SK-N-SH (cell line): ENCODE data around the gene RTP4. TPM values are rescaled to one million over a fixed set of nuclear protein-coding genes. Genes with fewer than 3 reads are reported as not detected.

Experiments used
- CTCF ChIA-PET: fragments of 300-600, 350-600 bp; formaldehyde crosslinking; extraction: SDS; loops from one replicate; lab custom pipeline; 2021; lab: Yijun Ruan, JAX
- POLR2A ChIA-PET: fragments of 350-600 bp; sonication (Branson Sonifier 250); formaldehyde crosslinking; extraction: SDS; loops from one replicate; lab custom pipeline; 2020; ENCODE audit warnings: antibody characterized with exemption, inconsistent platforms; lab: Yijun Ruan, JAX
- DNase-seq: peaks from one replicate; pipeline ENCODE4 v3.0.0; 2012
- H2AFZ ChIP-seq: fragments of 200-600 bp; sonication (generic); 2 replicates; pipeline ENCODE4 v1.8.1; 2016; ENCODE audit warnings: antibody characterized with exemption, mild to moderate bottlenecking, low read depth
- H3F3A ChIP-seq: fragments of 200-600 bp; sonication (generic); replicated peaks from 2 replicates; pipeline ENCODE3; 2016; ENCODE audit warnings: antibody characterized with exemption, mild to moderate bottlenecking; ENCODE audit not compliant: insufficient read depth
- H3K27ac ChIP-seq, 2 experiments: fragments of 200-500 bp in 1 of 2; fragments of 200-600 bp in 1 of 2; sonication (Bioruptor generic) in 1 of 2; sonication (generic), shearing (Covaris generic) in 1 of 2; 2 replicates each; pipeline versions ENCODE4 v1.5.1 to v1.6.1; 2014 to 2016; ENCODE audit warnings: low read depth in 2 of 2, inconsistent platforms in 1 of 2, low read length in 1 of 2, mild to moderate bottlenecking in 1 of 2, mixed read lengths in 1 of 2
- H3K27me3 ChIP-seq: fragments of 200-600 bp; sonication (generic), shearing (Covaris generic); 2 replicates; pipeline ENCODE4 v1.6.1; 2016; ENCODE audit warnings: mixed run types; ENCODE audit not compliant: insufficient read depth
- H3K36me3 ChIP-seq, 2 experiments: fragments of 200-500 bp in 1 of 2; fragments of 200-600 bp in 1 of 2; sonication (Bioruptor generic) in 1 of 2; sonication (generic) in 1 of 2; replicated peaks in 1 of 2; 2 replicates each; pipeline versions ENCODE3 to v1.5.1; 2014 to 2016; ENCODE audit warnings: low read length in 1 of 2, mild to moderate bottlenecking in 1 of 2; ENCODE audit not compliant: insufficient read depth in 2 of 2, control insufficient read depth in 1 of 2
- H3K4me1 ChIP-seq, 2 experiments: fragments of 200-500 bp in 1 of 2; fragments of 200-600 bp in 1 of 2; sonication (Bioruptor generic) in 1 of 2; sonication (generic), shearing (Covaris generic) in 1 of 2; 2 replicates each; pipeline versions ENCODE4 v1.5.1 to v1.6.1; 2014 to 2016; ENCODE audit warnings: low read depth in 1 of 2, low read length in 1 of 2, mixed run types in 1 of 2; ENCODE audit not compliant: insufficient read depth in 2 of 2, control insufficient read depth in 1 of 2
- H3K4me2 ChIP-seq: fragments of 200-600 bp; sonication (generic), shearing (Covaris generic); 2 replicates; pipeline ENCODE4 v1.6.1; 2017; ENCODE audit warnings: mixed run types
- H3K4me3 ChIP-seq, 2 experiments: fragments of 200-500 bp in 1 of 2; fragments of 200-600 bp in 1 of 2; sonication (Bioruptor generic) in 1 of 2; sonication (generic), shearing (Covaris generic) in 1 of 2; 2 replicates each; pipeline versions ENCODE4 v1.5.1 to v1.8.1; 2014 to 2016; ENCODE audit warnings: low read depth in 2 of 2, inconsistent platforms in 1 of 2, low read length in 1 of 2, mild to moderate bottlenecking in 1 of 2, mixed read lengths in 1 of 2, moderate library complexity in 1 of 2
- H3K79me2 ChIP-seq: fragments of 200-600 bp; sonication (generic); 2 replicates; pipeline ENCODE4 v1.8.1; 2017; ENCODE audit warnings: mild to moderate bottlenecking; ENCODE audit not compliant: insufficient read depth
- H3K9ac ChIP-seq: fragments of 200-600 bp; sonication (generic); 2 replicates; pipeline ENCODE4 v1.6.1; 2017; ENCODE audit warnings: mixed run types
- H3K9me2 ChIP-seq: fragments of 200-600 bp; sonication (generic); 2 replicates; pipeline ENCODE4 v1.6.1; 2017; ENCODE audit warnings: mixed run types
- H3K9me3 ChIP-seq: fragments of 200-600 bp; sonication (generic); 2 replicates; pipeline ENCODE4 v1.6.1; 2017; ENCODE audit warnings: mixed run types, mild to moderate bottlenecking, moderate library complexity
- H4K20me1 ChIP-seq: fragments of 200-600 bp; sonication (generic); 2 replicates; pipeline ENCODE4 v1.6.1; 2017; ENCODE audit warnings: mild to moderate bottlenecking, mixed run types; ENCODE audit not compliant: insufficient read depth
- CTCF ChIP-seq: fragments of 200-600 bp; sonication (generic); IDR thresholded peaks from 2 replicates; pipeline ENCODE4 v1.6.1; 2017; ENCODE audit warnings: antibody characterized with exemption, mild to moderate bottlenecking, moderate library complexity
- EZH2phosphoT487 ChIP-seq: fragments of 200-600 bp; sonication (generic); IDR thresholded peaks from 2 replicates; pipeline ENCODE4 v1.6.1; 2017; ENCODE audit warnings: low read depth, mixed run types, mild to moderate bottlenecking, antibody characterized with exemption, moderate library complexity, borderline replicate concordance
- MEF2A ChIP-seq: IDR thresholded peaks from 2 replicates; pipeline ENCODE4 v1.4.0; 2012; ENCODE audit warnings: low read depth, borderline replicate concordance
- REST ChIP-seq: IDR thresholded peaks from 2 replicates; pipeline ENCODE4 v1.6.1; 2012; ENCODE audit warnings: mild to moderate bottlenecking, low read depth, low read length, moderate library complexity
- TAF1 ChIP-seq: IDR thresholded peaks from 2 replicates; pipeline ENCODE4 v1.6.1; 2012; ENCODE audit warnings: low read depth, mild to moderate bottlenecking, low read length, moderate library complexity, borderline replicate concordance
- TEAD4 ChIP-seq: IDR thresholded peaks from 2 replicates; pipeline ENCODE4 v1.4.0; 2012; ENCODE audit warnings: mild to moderate bottlenecking, borderline replicate concordance; ENCODE audit not compliant: insufficient read depth
- USF2 ChIP-seq: fragments of 150-350 bp; IDR thresholded peaks from 2 replicates; pipeline ENCODE4 v1.6.1; 2017; ENCODE audit warnings: antibody characterized with exemption, low read length, low read depth, borderline replicate concordance
- ZBTB33 ChIP-seq: IDR thresholded peaks from 2 replicates; pipeline ENCODE4 v1.4.0; 2012; ENCODE audit warnings: low read depth, borderline replicate concordance
- WGBS: methylation state at CpG from one replicate; pipeline ENCODE4 v1.1.6; 2017; ENCODE audit warnings: low lambda C conversion rate; 5-methylcytosine and 5-hydroxymethylcytosine counted together
- polyA plus RNA-seq, 3 experiments: library from polyadenylated mRNA; depleted of rRNA; stranded (reverse); fragments of >200 nt; gene quantifications; 2 replicates each; pipeline ENCODE4 v1.2.3, GENCODE V29; 2012

The RTP4 gene
- polyA plus RNA-seq, 1 of the 3 experiments (the other 2 are of a cell fraction): 0.16 TPM

GRCh38 chr3:187327845-187328244 lies 40.3 kb upstream of the RTP4 start:
- ChIA-PET POLR2A (no interaction called here), CTCF (interaction anchor here (8.1 kb wide), 1 partner anchor 9 kb away, joined by 54 read pairs; no protein-coding TSS in a partner anchor)
- Histone ChIP-seq H3K27ac (no peak overlapping the region), H3K4me3 (no peak overlapping the region), H3K9me3 (no peaks in the 10 kb centered on the region), H3K4me2 (no peak overlapping the region), H3K79me2 (no peaks in the 10 kb centered on the region), H2AFZ (no peak overlapping the region), H3K27me3 (peaks cover 4% of the 10 kb centered on the region; the same call in 1 of the 2 replicates), H3F3A (no peaks in the 10 kb centered on the region), H4K20me1 (no peaks in the 10 kb centered on the region), H3K9me2 (no peaks in the 10 kb centered on the region), H3K4me1 (no peaks in the 10 kb centered on the region), H3K9ac (no peak overlapping the region), H3K36me3 (no peaks in the 10 kb centered on the region)
- no peak for DNase-seq
- no peak for TF ChIP-seq MEF2A
- no peak for TF ChIP-seq USF2
- WGBS: 5% methylated on average over 2 of the region's 2 CpGs

GRCh38 chr3:187328691-187329090 lies 39.5 kb upstream of the RTP4 start:
- Histone ChIP-seq H3F3A (no peaks in the 10 kb centered on the region), H3K27ac (no peak overlapping the region), H3K27me3 (peaks cover 4% of the 10 kb centered on the region; the same call in 1 of the 2 replicates), H3K9me2 (no peaks in the 10 kb centered on the region), H3K79me2 (no peaks in the 10 kb centered on the region), H3K36me3 (no peaks in the 10 kb centered on the region), H3K4me2 (no peak overlapping the region), H4K20me1 (no peaks in the 10 kb centered on the region), H3K4me3 (no peak overlapping the region), H2AFZ (no peak overlapping the region), H3K9me3 (no peaks in the 10 kb centered on the region), H3K9ac (no peak overlapping the region), H3K4me1 (no peaks in the 10 kb centered on the region)
- no peak for DNase-seq
- TF ChIP-seq EZH2phosphoT487: no peak
- no peak for TF ChIP-seq MEF2A
- TF ChIP-seq CTCF: no peak
- no peak for TF ChIP-seq TEAD4
- no peak for TF ChIP-seq TAF1
- WGBS: 8% methylated on average over 2 of the region's 3 CpGs
- ChIA-PET CTCF (interaction anchor here (8.1 kb wide), 1 partner anchor 10 kb away, joined by 54 read pairs; no protein-coding TSS in a partner anchor), POLR2A (no interaction called here)

- ChIA-PET POLR2A (no interaction called here), CTCF (no interaction called here)
- no peaks in the 10 kb centered on the region for H3K9me3 ChIP-seq
- 67% methylated on average over 4 of the region's 4 CpGs for WGBS
- no peaks in the 10 kb centered on the region for H4K20me1 ChIP-seq
- H3K9ac ChIP-seq: no peak overlapping the region
- no peak overlapping the region for H2AFZ ChIP-seq
- peaks cover 18% of the 10 kb centered on the region; the same call in 1 of the 2 replicates for H3K27me3 ChIP-seq
- TF ChIP-seq REST: no peak
- no peak for TF ChIP-seq ZBTB33
- no peaks in the 10 kb centered on the region for H3K4me1 ChIP-seq
- no peaks in the 10 kb centered on the region for H3K9me2 ChIP-seq
- no peak for DNase-seq
- no peaks in the 10 kb centered on the region for H3K79me2 ChIP-seq
- no peaks in the 10 kb centered on the region for H3K36me3 ChIP-seq
- no peak overlapping the region for H3K27ac ChIP-seq
- H3K4me3 ChIP-seq: no peak overlapping the region
- H3K4me2 ChIP-seq: no peak overlapping the region
- no peaks in the 10 kb centered on the region for H3F3A ChIP-seq
Observed at GRCh38 chr3:187334904-187335303, 33.3 kb upstream of the RTP4 start.
